ENCODE results near the gene TEKT5. TPM values are rescaled to one million over a fixed set of nuclear protein-coding genes. Genes with fewer than 3 reads are reported as not detected.

TEKT5 gene
- total RNA-seq, 1 experiment from 2014 or later = not detected

DNA sequence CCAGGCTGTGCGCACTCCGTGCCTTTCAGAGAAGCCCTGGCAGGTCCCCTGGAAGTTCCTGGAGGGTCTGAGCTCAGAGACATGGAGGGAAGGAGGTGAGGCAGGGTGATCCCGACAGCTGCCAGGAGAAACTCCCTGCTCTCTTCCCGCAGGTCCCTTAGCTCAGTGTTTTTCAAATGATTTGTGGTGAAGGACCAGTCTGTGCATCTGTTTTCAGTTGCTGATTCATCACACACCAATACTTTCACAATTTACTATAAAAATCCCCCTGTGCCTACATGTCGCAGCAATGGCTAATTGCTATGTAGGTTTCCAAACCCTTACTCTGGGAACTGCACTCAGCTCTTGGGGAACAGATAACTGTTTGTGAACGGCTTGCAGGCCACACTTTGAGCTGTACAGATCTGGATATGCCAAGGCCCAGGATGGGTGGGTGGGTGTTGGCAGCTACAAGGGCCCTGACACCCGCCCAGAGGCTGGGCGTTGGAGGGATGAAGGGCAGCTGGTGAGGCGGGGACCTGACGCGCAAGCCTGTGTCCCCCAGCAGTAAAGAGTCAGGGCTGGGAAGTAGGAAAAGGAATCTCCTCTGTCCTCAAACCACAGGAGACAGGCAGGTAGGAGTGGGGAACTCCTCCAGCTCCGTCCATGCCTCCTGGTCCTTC lies 93.8 kb downstream of the TEKT5 start:
- CTCF ChIA-PET = interaction anchor here (0.6 to 1.4 kb wide), 4 partner anchors 68 to 1912 kb away, joined by 3 to 5 read pairs (median 4); no protein-coding TSS in a partner anchor
- H3K36me3 Mint-ChIP-seq (ENCODE audit: insufficient read depth, unreplicated experiment) = no peaks in the 10 kb centered on the region
- TF ChIP-seq, protein P1, sequence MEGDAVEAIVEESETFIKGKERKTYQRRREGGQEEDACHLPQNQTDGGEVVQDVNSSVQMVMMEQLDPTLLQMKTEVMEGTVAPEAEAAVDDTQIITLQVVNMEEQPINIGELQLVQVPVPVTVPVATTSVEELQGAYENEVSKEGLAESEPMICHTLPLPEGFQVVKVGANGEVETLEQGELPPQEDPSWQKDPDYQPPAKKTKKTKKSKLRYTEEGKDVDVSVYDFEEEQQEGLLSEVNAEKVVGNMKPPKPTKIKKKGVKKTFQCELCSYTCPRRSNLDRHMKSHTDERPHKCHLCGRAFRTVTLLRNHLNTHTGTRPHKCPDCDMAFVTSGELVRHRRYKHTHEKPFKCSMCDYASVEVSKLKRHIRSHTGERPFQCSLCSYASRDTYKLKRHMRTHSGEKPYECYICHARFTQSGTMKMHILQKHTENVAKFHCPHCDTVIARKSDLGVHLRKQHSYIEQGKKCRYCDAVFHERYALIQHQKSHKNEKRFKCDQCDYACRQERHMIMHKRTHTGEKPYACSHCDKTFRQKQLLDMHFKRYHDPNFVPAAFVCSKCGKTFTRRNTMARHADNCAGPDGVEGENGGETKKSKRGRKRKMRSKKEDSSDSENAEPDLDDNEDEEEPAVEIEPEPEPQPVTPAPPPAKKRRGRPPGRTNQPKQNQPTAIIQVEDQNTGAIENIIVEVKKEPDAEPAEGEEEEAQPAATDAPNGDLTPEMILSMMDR (IDR thresholded peaks at IDR 0.05; ENCODE audit: unreplicated experiment) = no peak
- POLR2A ChIA-PET = no interaction called here
- no peak overlapping the region for H3K4me3 Mint-ChIP-seq (ENCODE audit: unreplicated experiment)
- no peaks in the 10 kb centered on the region for H3K9me3 Mint-ChIP-seq (ENCODE audit: unreplicated experiment)
- no peaks in the 10 kb centered on the region for H3K27me3 Mint-ChIP-seq (ENCODE audit: insufficient read depth, unreplicated experiment)
- intact Hi-C loops (cut with micrococcal nuclease) = no loop called here
- no peak overlapping the region for H3K27ac Mint-ChIP-seq (ENCODE audit: low read depth, unreplicated experiment)
- H3K4me1 Mint-ChIP-seq (ENCODE audit: insufficient read depth, unreplicated experiment) = peaks cover 8% of the 10 kb centered on the region
- BruUV-seq (replicated peaks) = no TSS peak
- DNase-seq (ENCODE audit: unreplicated experiment) = peak; percentile 17

DNA sequence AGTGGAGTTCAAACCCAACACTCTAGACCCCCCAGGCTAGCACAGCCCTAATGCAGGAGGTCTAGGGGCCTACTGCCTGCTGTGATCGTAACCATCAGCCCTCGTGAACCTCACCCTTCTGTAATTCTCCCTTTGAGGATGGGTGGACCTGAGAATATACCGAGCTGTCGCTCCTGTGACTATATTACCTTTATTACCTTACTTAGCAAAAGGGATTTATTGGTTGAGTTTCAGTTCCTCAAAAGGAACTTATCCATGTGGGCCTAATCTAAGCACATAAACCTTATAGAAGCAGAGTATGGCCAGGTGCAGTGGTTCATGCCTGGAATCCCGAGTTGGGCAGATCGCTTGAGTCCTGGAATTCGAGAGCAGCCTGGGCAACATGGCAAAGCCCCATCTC lies 95.1 kb downstream of the TEKT5 start:
- ChIA-PET POLR2A (interaction anchor here (0.6 kb wide), 2 partner anchors 260 to 587 kb away, joined by 3 to 6 read pairs; no protein-coding TSS in a partner anchor), CTCF (interaction anchor here (0.9 to 1.4 kb wide), 2 partner anchors 10 to 85 kb away, joined by 4 to 5 read pairs; no protein-coding TSS in a partner anchor)
- Mint-ChIP-seq H3K27ac (ENCODE audit: low read depth, unreplicated experiment) (no peak overlapping the region), H3K36me3 (ENCODE audit: insufficient read depth, unreplicated experiment) (no peaks in the 10 kb centered on the region), H3K4me3 (ENCODE audit: unreplicated experiment) (no peak overlapping the region), H3K4me1 (ENCODE audit: insufficient read depth, unreplicated experiment) (peaks cover 8% of the 10 kb centered on the region), H3K9me3 (ENCODE audit: unreplicated experiment) (no peaks in the 10 kb centered on the region), H3K27me3 (ENCODE audit: insufficient read depth, unreplicated experiment) (no peaks in the 10 kb centered on the region)
- intact Hi-C loops (cut with micrococcal nuclease) = no loop called here
- DNase-seq (ENCODE audit: unreplicated experiment) = no peak
- TF ChIP-seq, protein P1 (IDR thresholded peaks at IDR 0.05; ENCODE audit: unreplicated experiment) = no peak
- BruUV-seq (replicated peaks) = no TSS peak

DNA sequence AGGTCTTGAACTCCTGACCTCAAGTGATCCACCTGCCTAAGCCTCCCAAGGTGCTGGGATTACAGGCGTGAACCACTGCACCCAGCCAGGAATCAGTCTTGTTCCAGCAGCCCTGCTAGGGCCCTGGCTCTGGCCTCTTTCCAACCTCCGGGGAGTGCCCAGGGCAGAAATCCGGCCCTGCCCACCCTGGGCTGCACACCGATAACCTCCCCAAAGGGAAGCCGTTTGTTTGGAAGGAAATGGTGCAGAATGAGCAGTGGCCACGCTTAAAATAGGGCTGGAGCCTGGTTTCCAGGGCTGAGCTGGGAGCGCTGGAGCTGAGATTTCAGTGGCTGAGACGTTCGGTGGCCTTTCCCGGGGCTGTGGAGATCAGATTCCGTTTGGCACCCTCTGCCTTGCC lies 96.6 kb downstream of the TEKT5 start:
- Mint-ChIP-seq H3K27ac (ENCODE audit: low read depth, unreplicated experiment) (no peak overlapping the region), H3K9me3 (ENCODE audit: unreplicated experiment) (no peaks in the 10 kb centered on the region), H3K4me1 (ENCODE audit: insufficient read depth, unreplicated experiment) (peaks cover 8% of the 10 kb centered on the region), H3K4me3 (ENCODE audit: unreplicated experiment) (no peak overlapping the region), H3K27me3 (ENCODE audit: insufficient read depth, unreplicated experiment) (no peaks in the 10 kb centered on the region), H3K36me3 (ENCODE audit: insufficient read depth, unreplicated experiment) (no peaks in the 10 kb centered on the region)
- intact Hi-C loops (cut with micrococcal nuclease) = no loop called here
- POLR2A ChIA-PET = no interaction called here
- no peak for DNase-seq (ENCODE audit: unreplicated experiment)
- TF ChIP-seq, protein P1 (IDR thresholded peaks at IDR 0.05; ENCODE audit: unreplicated experiment) = no peak
- CTCF ChIA-PET = interaction anchor here (0.6 kb wide), 2 partner anchors 91 to 223 kb away, joined by 3 to 4 read pairs; no protein-coding TSS in a partner anchor
- no TSS peak for BruUV-seq (replicated peaks)

DNA sequence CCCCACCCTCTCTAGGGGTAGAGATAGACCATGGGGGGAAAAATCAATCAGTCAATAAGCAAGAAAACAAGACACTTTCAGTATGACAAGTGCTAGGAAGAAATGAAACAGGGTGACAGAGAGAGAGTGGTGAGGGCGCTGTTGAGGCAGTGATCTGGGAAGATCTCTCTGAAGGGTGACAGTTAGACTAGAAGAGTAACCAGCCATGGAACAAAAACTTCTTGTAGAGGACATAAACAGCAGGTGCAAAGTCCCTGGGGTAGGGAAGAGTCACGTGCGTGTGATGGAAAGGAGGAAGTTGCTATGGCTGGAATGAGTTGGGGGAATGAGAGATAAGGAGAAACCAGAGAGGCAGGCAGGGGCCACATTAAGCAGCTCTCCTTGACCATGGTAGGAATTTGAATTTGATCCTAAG lies 97.5 kb downstream of the TEKT5 start:
- intact Hi-C loops (cut with micrococcal nuclease) = no loop called here
- Mint-ChIP-seq H3K9me3 (ENCODE audit: unreplicated experiment) (no peaks in the 10 kb centered on the region), H3K27ac (ENCODE audit: low read depth, unreplicated experiment) (no peak overlapping the region), H3K4me3 (ENCODE audit: unreplicated experiment) (no peak overlapping the region), H3K27me3 (ENCODE audit: insufficient read depth, unreplicated experiment) (no peaks in the 10 kb centered on the region), H3K4me1 (ENCODE audit: insufficient read depth, unreplicated experiment) (peaks cover 4% of the 10 kb centered on the region), H3K36me3 (ENCODE audit: insufficient read depth, unreplicated experiment) (no peaks in the 10 kb centered on the region)
- BruUV-seq (replicated peaks) = no TSS peak
- TF ChIP-seq, protein P1 (IDR thresholded peaks at IDR 0.05; ENCODE audit: unreplicated experiment) = no peak
- CTCF ChIA-PET = interaction anchor here (0.6 kb wide), 1 partner anchor 22 kb away, joined by 3 read pairs; no protein-coding TSS in a partner anchor
- no peak for DNase-seq (ENCODE audit: unreplicated experiment)
- POLR2A ChIA-PET = no interaction called here
